ENCODE measurements around the gene SEZ6L. TPM values are rescaled to one million over a fixed set of nuclear protein-coding genes. Genes with fewer than 3 reads are reported as not detected.
"Not testable (repeated sequence)": the region's sequence is repeated elsewhere in the genome, so short reads cannot be mapped to it uniquely, and the experiment has no call there.

SEZ6L gene
- total RNA-seq, 4 donors from 2014 or later = 0.09 to 0.16 TPM; not detected in 2

DNA sequence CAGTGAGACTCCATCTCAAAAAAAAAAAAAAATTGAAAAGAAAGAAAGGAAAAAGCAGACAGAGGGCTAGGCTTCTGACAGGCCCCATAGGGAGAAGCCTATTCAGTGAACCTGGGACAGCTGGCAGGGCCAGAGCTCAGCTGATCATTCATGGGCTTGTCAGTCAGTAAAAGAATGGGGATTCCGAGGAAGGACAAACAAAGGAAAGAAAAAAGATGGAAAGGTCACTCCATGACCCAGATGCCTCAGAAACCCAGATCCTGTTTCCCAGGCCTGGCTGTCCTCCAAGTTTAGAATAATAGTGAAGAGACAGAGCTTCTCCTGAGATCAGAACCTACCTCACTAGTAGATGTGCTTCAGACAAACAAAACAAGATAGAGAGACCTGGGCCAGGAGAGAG is 225.5 kb downstream of the SEZ6L start:
- no peak for TF ChIP-seq CTCF (IDR thresholded peaks at IDR 0.05)
- no peak for ATAC-seq (ENCODE audit: low FRiP score)

DNA sequence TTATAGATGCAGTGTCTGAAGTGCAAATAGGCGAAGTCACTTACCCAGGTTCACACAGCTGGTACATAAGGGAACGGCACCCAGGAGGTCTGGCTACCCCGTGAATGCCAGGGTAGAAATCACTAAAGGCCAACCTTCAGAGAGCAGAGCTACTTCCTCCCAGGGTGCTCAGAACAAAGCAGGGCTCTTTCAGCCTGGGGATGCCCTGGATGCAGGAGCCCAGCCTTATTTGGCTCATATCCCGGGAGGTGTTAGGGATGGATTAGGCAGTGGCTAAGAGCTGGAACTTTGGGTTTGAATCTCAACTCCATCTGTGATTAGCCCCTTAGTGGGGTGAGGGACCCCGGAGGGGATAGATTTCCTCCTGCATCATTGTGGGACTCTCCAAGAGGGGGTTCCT is 226.7 kb downstream of the SEZ6L start:
- no peak for ATAC-seq (ENCODE audit: low FRiP score)
- no peak for TF ChIP-seq CTCF (IDR thresholded peaks at IDR 0.05)
- DNase-seq (ENCODE audit: low spot score) = no peak

More for the DNA sequence above, 225.5 kb downstream of the SEZ6L start:
- no peak for DNase-seq (ENCODE audit: low spot score)

DNA sequence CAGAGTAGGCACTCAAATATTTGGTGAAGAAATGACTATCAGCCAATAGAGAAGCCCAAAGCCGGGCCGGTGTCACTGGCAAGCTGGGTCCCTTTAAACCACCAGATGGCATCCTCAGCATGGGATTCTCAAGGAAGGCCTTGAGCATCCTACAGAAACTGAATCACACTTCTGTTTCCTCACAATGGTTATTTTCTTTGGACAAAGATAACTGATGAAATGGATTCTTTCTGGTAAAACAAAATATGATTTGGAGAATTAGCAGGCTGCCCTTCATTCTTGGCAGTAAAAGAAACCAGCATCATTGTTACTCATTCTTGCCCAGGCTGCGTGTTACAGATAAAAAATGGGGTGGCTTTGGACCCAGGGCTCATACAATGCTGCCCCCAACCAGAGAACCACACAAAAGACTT is 229.5 kb downstream of the SEZ6L start:
- ATAC-seq (ENCODE audit: low FRiP score) = peak; percentile 44
- no peak for DNase-seq (ENCODE audit: low spot score)
- no peak for TF ChIP-seq CTCF (IDR thresholded peaks at IDR 0.05)

- DNase-seq (ENCODE audit: low spot score) (no peak), ATAC-seq (ENCODE audit: low FRiP score) (no peak)
- no peak for TF ChIP-seq CTCF (IDR thresholded peaks at IDR 0.05)
Measured at GRCh38 chr22:26399289-26399688, 230.0 kb downstream of the SEZ6L start.

DNA sequence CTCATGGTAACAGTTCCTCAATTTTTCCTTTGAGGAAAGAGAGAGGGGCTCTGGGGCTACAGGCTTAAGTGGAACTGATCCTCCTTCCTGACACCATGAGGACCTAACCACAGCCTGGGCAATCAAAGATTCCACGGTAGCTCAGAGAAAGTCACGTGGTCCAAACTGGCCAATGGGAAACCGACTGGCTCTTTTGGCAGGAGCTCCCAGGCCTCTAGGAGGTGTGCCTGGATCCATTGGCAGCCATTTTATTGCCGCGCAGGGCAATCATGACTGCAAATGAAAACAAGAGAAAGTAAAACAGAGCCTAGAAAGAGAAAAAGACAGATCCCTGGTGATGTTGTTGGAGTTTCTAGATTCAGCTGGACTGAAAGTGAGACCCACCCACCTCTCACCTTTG is 232.5 kb downstream of the SEZ6L start:
- no peak for ATAC-seq (ENCODE audit: low FRiP score)
- TF ChIP-seq CTCF (IDR thresholded peaks at IDR 0.05) = no peak

DNA sequence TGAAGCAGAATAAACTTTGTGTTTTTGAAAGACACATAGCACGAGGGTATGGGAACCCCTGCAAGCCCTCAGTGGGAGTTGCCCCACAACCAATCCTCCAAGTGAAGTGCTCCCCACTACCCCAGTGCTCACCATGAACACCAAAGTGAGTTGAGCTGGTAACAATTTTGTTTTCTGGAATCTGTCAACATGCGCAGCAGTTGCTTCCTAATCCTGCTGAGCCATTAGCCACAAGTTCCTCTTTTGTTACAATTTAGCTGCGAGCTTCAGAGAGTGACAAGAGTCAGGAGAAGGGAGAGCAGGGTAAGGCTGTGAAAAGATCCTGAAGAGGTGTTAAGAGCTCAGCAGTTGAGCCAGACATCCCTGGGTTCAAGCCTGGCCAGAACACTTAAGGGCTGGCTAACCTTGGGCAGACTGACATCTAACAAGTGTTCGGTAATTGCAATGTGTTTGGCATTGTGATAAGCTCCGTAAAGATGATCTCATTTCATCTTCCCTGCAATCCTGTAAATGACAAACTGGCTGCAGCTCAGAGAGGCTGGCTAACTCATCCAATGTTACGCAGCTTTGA is 235.7 kb downstream of the SEZ6L start:
- DNase-seq (ENCODE audit: low spot score) (no peak), ATAC-seq (ENCODE audit: low FRiP score) (no peak)
- no peak for TF ChIP-seq CTCF (IDR thresholded peaks at IDR 0.05)

More for the DNA sequence above, 232.5 kb downstream of the SEZ6L start:
- DNase-seq (ENCODE audit: low spot score) = no peak

GRCh38 chr22:26406118-26406517 is 236.9 kb downstream of the SEZ6L start:
- ATAC-seq (ENCODE audit: low FRiP score) (no peak), DNase-seq (ENCODE audit: low spot score) (no peak)
- no peak for TF ChIP-seq CTCF (IDR thresholded peaks at IDR 0.05)

DNA sequence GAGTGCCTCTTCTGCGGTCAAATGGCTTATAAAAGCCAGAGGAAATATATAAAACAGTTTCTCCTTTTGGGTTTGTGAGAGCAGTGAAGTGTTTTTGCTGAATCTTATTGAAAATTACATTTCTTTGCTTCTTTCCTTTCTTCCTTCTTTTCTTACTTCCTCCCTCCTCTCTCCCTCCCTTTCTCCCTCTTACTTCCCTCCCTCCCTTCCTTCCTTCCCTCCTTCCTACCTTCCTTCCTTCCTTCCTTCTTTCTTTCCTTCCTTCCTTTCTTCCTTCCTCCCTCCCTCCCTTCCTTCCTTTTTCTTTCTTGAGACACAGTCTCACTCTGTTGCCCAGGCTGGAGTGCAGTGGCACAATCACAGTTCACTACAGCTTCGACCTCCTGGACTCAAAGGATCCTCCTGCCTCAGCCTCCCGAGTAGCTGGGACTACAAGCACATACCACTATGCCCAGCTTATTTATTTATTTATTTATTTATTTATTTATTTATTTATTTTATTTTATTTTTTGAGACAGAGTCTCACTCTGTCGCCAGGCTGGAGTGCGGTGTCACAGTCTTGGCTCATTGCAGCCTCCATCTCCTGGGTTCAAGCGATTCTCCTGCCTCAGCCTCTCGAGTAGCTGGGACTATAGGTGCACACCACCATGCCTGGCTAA is 239.4 kb downstream of the SEZ6L start:
- ATAC-seq (ENCODE audit: low FRiP score); DNase-seq (ENCODE audit: low spot score): not testable (repeated sequence)

Data from omental fat pad (tissue), 4 donors.